Suprapubic skin (tissue), 4 donors: Measurements from ENCODE around the gene CRYBG2.

ENCODE experiments used
- CTCF ChIP-seq, 2 donors: fragments of 200-600 bp in 1 of 2; fragments of 450-650 bp in 1 of 2; sonication (generic) in 1 of 2; IDR thresholded peaks; one replicate each; pipeline ENCODE4 v1.5.1; 2016 to 2019; ENCODE audit warnings: antibody characterized with exemption in 2 of 2, mild to moderate bottlenecking in 1 of 2, moderate library complexity in 1 of 2
- EP300 ChIP-seq: sonication (generic); formaldehyde crosslinking; IDR thresholded peaks from one replicate; pipeline ENCODE4 v1.6.1; 2017; ENCODE audit warnings: antibody characterized with exemption
- POLR2A ChIP-seq, 2 donors: fragments of 450-650 bp; IDR thresholded peaks; one replicate each; pipeline ENCODE4 v1.6.1; 2017; ENCODE audit warnings: antibody characterized with exemption in 2 of 2, mild to moderate bottlenecking in 2 of 2, moderate library complexity in 2 of 2
- POLR2AphosphoS5 ChIP-seq, 3 donors: sonication (generic); formaldehyde crosslinking; IDR thresholded peaks; one replicate each; pipeline ENCODE4 v1.6.1; 2017; ENCODE audit warnings: antibody characterized with exemption in 3 of 3

GRCh38 chr1:26291939-26292338 lies 62.0 kb downstream of the CRYBG2 start:
- no peak for TF ChIP-seq CTCF (IDR thresholded peaks at IDR 0.05)
- TF ChIP-seq EP300 = no peak
- no peak for TF ChIP-seq POLR2AphosphoS5 (IDR thresholded peaks at IDR 0.05)
- TF ChIP-seq POLR2A (IDR thresholded peaks at IDR 0.05) = no peak
